CD4-positive, alpha-beta T cell (primary cell): ENCODE results near the gene FAM3B. TPM values are rescaled to one million over a fixed set of nuclear protein-coding genes. Genes with fewer than 3 reads are reported as not detected.

Experiments used
- ATAC-seq: fragments of 200-7000 bp; cut with Tn5 transposase; one replicate; pipeline ENCODE4 v1.10.0; 2022; ENCODE audit warnings: mild to moderate bottlenecking; ENCODE audit not compliant: poor library complexity
- CTCF ChIA-PET: fragments of 350-600 bp; sonication (Branson Sonifier 250); formaldehyde crosslinking; loops from one replicate; lab custom pipeline; 2021; ENCODE audit warnings: antibody characterized with exemption, inconsistent platforms; lab: Charles Lee
- POLR2A ChIA-PET: fragments of 350-600 bp; sonication (Branson Sonifier 250); formaldehyde crosslinking; loops from one replicate; lab custom pipeline; 2021; ENCODE audit warnings: antibody characterized with exemption, inconsistent platforms; lab: Charles Lee
- DNase-seq, 14 experiments: peaks; one replicate each; pipeline ENCODE4 v3.0.0-alpha.2; 2013 to 2020; ENCODE audit warnings: mixed read lengths in 2 of 14
- H3K27ac ChIP-seq, 2 donors: one replicate each; pipeline versions ENCODE4 v1.5.1 to v1.7.0; 2013; ENCODE audit warnings: low read length in 2 of 2, low read depth in 1 of 2, mild to moderate bottlenecking in 1 of 2
- H3K27me3 ChIP-seq, 2 experiments: 1 replicate in 1 of 2; 2 replicates in 1 of 2; pipeline versions ENCODE4 v1.6.1 to v1.7.0; 2013; ENCODE audit warnings: low read length in 2 of 2, control low read depth in 1 of 2, mild to moderate bottlenecking in 1 of 2, moderate library complexity in 1 of 2; ENCODE audit not compliant: insufficient read depth in 2 of 2, control insufficient read depth in 1 of 2
- H3K36me3 ChIP-seq: one replicate; pipeline ENCODE4 v1.6.1; 2013; ENCODE audit warnings: low read length, control low read depth; ENCODE audit not compliant: insufficient read depth
- H3K4me1 ChIP-seq: one replicate; pipeline ENCODE4 v1.6.1; 2013; ENCODE audit warnings: low read length, control low read depth; ENCODE audit not compliant: insufficient read depth
- H3K4me3 ChIP-seq: one replicate; pipeline ENCODE4 v1.5.1; 2013; ENCODE audit warnings: mild to moderate bottlenecking, low read length, moderate library complexity
- H3K9me3 ChIP-seq, 2 experiments: 1 replicate in 1 of 2; 2 replicates in 1 of 2; pipeline versions ENCODE4 v1.6.1 to v1.7.0; 2013; ENCODE audit warnings: low read length in 2 of 2, mild to moderate bottlenecking in 2 of 2, control low read depth in 1 of 2, moderate library complexity in 1 of 2; ENCODE audit not compliant: control insufficient read depth in 1 of 2, insufficient read depth in 1 of 2
- H3K27ac Mint-ChIP-seq: one replicate; pipeline ENCODE4 v1.8.0; 2020; ENCODE audit warnings: mixed read lengths
- H3K27me3 Mint-ChIP-seq: one replicate; pipeline ENCODE4 v1.8.0; 2021; ENCODE audit warnings: mixed read lengths
- H3K36me3 Mint-ChIP-seq: one replicate; pipeline ENCODE4 v1.8.0; 2021; ENCODE audit warnings: low read depth, mixed read lengths
- H3K4me1 Mint-ChIP-seq: one replicate; pipeline ENCODE4 v1.8.0; 2021; ENCODE audit warnings: low read depth, mixed read lengths
- H3K4me3 Mint-ChIP-seq: one replicate; pipeline ENCODE4 v1.8.0; 2020; ENCODE audit warnings: mild to moderate bottlenecking, mixed read lengths
- H3K9me3 Mint-ChIP-seq: one replicate; pipeline ENCODE4 v1.8.0; 2020; ENCODE audit warnings: mixed read lengths
- intact Hi-C, 2 experiments: fragments of 100-400 bp; cut with DNase I in 1 of 2; cut with micrococcal nuclease in 1 of 2; formaldehyde crosslinking; loops; one replicate each; pipeline versions ENCODE4 v1.15.1 to v1.9.0; 2023 to 2025; cut with DNase I, micrococcal nuclease
- total RNA-seq, 174 experiments: library from RNA in 2 of 174; stranded (reverse) in 2 of 174; gene quantifications; one replicate each; pipeline ENCODE4 v1.2.3 and lab custom pipeline; 2021 to 2026
- TF ChIP-seq, protein P1 (sequence below): fragments of 200-600 bp; IDR thresholded peaks from one replicate; pipeline ENCODE4 v1.8.0; 2022; ENCODE audit warnings: antibody characterized with exemption, mild to moderate bottlenecking

The FAM3B gene
- total RNA-seq, 2 experiments from 2014 or later = not detected

DNA sequence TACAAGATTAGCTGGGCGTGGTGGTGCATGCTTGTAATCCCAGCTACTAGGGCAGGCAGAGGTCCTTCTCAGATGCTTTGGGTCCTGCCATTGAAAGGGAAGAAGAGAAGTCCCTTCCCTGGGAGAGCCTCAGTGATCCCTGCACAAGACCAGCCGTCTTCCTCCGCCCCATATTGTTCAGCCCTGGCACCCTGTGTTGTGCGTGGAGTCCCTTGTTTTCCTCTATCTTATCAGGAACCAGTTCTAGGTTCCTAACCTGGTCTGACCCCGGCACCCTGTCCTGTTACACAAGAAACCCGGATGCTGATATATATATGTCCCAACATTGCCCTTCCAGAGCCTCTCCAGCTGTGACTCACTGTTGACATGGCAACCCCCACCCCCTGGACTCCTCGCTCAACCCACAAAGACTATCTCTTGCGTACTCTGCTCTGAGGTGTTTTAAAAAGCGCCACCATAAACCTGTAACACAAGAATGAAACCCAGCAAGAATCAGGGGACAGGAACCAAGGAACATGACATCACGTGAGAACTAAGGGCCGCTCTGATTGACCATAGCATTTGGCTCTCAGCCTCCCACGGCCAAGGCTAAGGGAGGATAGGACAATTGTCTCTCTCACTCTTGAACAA is 50.0 kb downstream of the FAM3B start:
- Mint-ChIP-seq H3K4me1 (peaks cover 96% of the 10 kb centered on the region), H3K9me3 (no peaks in the 10 kb centered on the region), H3K4me3 (peak overlapping the region; percentile 56), H3K36me3 (peaks cover 82% of the 10 kb centered on the region), H3K27ac (peak overlapping the region; percentile 98), H3K27me3 (no peaks in the 10 kb centered on the region)
- H3K27ac ChIP-seq = no peak overlapping the region
- intact Hi-C loops = no loop called here
- no peaks in the 10 kb centered on the region for H3K27me3 ChIP-seq
- no peak overlapping the region for H3K4me3 ChIP-seq
- peaks cover 45% of the 10 kb centered on the region for H3K36me3 ChIP-seq
- no peaks in the 10 kb centered on the region for H3K9me3 ChIP-seq
- DNase-seq (peak in 5 of 14 experiments; percentile 13 to 74 (median 31)), ATAC-seq (no peak)
- CTCF ChIA-PET = interaction anchor here (0.9 kb wide), 1 partner anchor 83 kb away, joined by 4 read pairs; no protein-coding TSS in a partner anchor
- H3K4me1 ChIP-seq = peaks cover 82% of the 10 kb centered on the region
- TF ChIP-seq, protein P1, sequence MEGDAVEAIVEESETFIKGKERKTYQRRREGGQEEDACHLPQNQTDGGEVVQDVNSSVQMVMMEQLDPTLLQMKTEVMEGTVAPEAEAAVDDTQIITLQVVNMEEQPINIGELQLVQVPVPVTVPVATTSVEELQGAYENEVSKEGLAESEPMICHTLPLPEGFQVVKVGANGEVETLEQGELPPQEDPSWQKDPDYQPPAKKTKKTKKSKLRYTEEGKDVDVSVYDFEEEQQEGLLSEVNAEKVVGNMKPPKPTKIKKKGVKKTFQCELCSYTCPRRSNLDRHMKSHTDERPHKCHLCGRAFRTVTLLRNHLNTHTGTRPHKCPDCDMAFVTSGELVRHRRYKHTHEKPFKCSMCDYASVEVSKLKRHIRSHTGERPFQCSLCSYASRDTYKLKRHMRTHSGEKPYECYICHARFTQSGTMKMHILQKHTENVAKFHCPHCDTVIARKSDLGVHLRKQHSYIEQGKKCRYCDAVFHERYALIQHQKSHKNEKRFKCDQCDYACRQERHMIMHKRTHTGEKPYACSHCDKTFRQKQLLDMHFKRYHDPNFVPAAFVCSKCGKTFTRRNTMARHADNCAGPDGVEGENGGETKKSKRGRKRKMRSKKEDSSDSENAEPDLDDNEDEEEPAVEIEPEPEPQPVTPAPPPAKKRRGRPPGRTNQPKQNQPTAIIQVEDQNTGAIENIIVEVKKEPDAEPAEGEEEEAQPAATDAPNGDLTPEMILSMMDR = no peak
- POLR2A ChIA-PET = interaction anchor here (1.5 kb wide), 1 partner anchor 59 kb away, joined by 4 read pairs; no protein-coding TSS in a partner anchor

DNA sequence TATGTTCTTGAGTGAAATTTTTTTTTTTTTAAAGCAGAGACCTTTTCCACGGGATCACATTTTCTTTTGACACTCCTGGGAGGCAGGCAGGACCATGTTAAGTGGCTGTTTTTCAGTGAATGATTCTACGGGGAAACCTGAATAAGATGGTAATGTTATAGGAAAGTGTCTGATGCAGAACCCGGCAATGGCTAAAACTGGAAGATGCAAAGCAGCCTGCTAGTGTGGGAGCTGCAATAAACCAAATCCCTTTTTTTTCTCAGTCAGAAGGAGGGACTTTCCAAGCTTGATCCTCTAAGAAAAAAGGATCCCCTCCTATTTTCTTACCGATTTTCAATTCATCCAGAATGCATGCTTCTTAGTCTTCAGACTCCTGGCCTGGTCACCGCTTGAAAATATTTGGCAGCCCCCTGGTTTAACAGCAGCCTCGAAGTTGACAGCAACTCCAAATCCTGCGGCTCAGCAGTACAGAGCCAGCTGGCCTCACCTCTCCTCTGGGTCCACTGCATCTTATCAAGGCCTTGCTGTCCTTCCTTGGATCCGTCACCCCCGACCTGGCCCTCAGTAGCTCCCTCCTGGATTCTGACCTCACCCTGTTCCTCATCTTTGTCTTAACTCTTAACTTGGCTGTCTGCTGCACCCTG is 50.8 kb downstream of the FAM3B start:
- Histone ChIP-seq H3K4me1 (peaks cover 76% of the 10 kb centered on the region), H3K27ac (peak overlapping the region; percentile 13 to 60), H3K9me3 (no peaks in the 10 kb centered on the region), H3K27me3 (no peaks in the 10 kb centered on the region), H3K36me3 (peaks cover 45% of the 10 kb centered on the region), H3K4me3 (no peak overlapping the region)
- Mint-ChIP-seq H3K36me3 (peaks cover 74% of the 10 kb centered on the region), H3K4me3 (peak overlapping the region; percentile 56), H3K4me1 (peaks cover 96% of the 10 kb centered on the region), H3K27ac (peak overlapping the region; percentile 98), H3K27me3 (no peaks in the 10 kb centered on the region), H3K9me3 (no peaks in the 10 kb centered on the region)
- DNase-seq (no peak), ATAC-seq (no peak)
- intact Hi-C loops = no loop called here
- ChIA-PET CTCF (interaction anchor here (0.9 kb wide), 1 partner anchor 84 kb away, joined by 4 read pairs; no protein-coding TSS in a partner anchor), POLR2A (interaction anchor here (1.5 kb wide), 1 partner anchor 58 kb away, joined by 4 read pairs; no protein-coding TSS in a partner anchor)
- TF ChIP-seq, protein P1 = no peak

DNA sequence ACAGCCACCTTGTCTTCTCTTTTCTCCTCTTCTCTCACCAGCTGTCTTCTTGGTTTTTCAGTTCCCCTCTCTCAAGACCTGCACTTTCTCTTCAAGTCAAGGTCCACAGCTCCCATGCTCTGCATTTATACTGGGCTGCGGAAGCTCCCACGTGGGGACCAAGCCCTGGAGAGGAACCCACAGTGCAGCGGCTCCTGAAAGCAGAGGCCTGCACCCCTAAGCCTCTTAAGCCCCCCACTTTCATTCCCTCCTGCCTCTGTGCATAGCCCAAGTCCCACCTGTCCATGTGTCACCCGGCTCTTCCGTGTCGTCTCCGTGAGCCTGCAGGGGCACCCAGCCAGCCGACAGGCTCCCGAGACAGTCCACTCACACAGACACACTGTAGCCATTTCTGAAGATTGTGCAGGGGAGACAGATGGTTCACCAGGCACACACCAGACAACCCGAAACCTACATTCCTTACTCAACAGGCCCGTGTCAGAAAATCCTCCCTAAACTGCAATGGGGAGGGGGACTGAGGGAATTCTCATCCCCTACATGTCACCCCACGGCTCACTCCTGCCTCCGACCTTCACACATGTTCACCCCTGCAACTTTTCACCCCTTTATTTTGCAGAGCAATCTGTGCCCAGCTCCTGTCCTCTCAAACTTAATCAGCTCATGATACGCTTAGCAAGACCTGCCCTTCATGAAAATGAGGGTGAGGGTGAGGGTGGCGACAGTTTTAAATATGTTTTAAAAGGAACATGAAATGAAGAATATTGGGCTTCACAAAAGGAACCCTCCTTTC is 51.5 kb downstream of the FAM3B start:
- peak overlapping the region; percentile 98 for H3K27ac Mint-ChIP-seq
- H3K36me3 ChIP-seq = peaks cover 52% of the 10 kb centered on the region
- H3K4me1 Mint-ChIP-seq = peaks cover 96% of the 10 kb centered on the region
- H3K9me3 ChIP-seq = no peaks in the 10 kb centered on the region
- H3K27me3 Mint-ChIP-seq = no peaks in the 10 kb centered on the region
- H3K9me3 Mint-ChIP-seq = no peaks in the 10 kb centered on the region
- TF ChIP-seq, protein P1 = no peak
- DNase-seq (no peak), ATAC-seq (no peak)
- peaks cover 71% of the 10 kb centered on the region for H3K36me3 Mint-ChIP-seq
- ChIA-PET CTCF (interaction anchor here (0.9 to 1.0 kb wide), 2 partner anchors 20 to 85 kb away, joined by 3 to 4 read pairs; no protein-coding TSS in a partner anchor), POLR2A (interaction anchor here (1.1 to 2.9 kb wide), 5 partner anchors 9 to 85 kb away, joined by 3 to 87 read pairs (median 15); partner anchors contain the start of gene MX1)
- peak overlapping the region; percentile 88 for H3K4me3 Mint-ChIP-seq
- H3K4me1 ChIP-seq = peaks cover 74% of the 10 kb centered on the region
- peak overlapping the region; percentile 60 to 77 for H3K27ac ChIP-seq
- no peaks in the 10 kb centered on the region for H3K27me3 ChIP-seq
- H3K4me3 ChIP-seq = no peak overlapping the region
- intact Hi-C loops = no loop called here
